Measurements from ENCODE around the gene SMIM26.
A peak's percentile ranks its signal among the peaks of the same experiment; 100 is the strongest.

The SMIM26 gene

DNA sequence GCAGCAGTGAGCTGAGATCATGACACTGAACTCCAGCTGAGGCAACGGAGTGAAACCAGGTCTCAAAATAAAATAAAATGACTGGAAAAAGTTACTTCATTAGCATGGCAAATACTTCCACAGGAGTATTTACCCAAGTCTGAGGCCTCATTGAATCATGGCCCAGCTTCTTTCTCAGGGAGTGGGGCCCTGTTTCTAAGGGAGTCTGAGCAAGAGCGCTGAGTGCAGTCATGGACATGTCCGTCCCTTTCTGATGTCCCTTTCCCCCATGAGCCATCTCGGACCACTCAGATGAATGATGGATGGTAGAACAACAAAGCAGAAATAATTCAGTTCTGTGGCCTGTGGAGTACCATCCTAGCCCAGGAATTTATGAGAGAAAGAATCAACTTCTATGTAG, 12.8 kb downstream of the SMIM26 start:
- DNase-seq (ENCODE audit: low read depth) = no peak

DNA sequence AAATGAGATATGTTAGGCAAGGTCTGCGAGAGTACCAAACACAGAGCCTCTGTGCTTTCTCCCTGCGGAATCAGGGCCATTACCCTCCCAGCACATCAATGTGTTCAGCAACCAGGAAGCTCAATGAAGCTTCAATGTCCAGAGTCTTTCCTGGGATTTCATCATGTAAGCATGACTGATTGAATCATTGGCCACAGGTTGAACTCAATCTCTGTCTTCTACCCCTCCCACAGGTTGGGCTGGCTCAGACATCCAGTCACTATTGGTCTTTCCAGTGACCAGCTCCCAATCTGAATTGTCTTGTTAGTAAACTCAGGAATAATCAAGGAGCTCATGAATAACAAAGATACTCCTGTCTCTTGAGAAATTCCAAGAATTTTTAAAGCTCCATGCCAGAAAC, 17.9 kb downstream of the SMIM26 start:
- peak; percentile 24 for DNase-seq (ENCODE audit: low read depth)

DNA sequence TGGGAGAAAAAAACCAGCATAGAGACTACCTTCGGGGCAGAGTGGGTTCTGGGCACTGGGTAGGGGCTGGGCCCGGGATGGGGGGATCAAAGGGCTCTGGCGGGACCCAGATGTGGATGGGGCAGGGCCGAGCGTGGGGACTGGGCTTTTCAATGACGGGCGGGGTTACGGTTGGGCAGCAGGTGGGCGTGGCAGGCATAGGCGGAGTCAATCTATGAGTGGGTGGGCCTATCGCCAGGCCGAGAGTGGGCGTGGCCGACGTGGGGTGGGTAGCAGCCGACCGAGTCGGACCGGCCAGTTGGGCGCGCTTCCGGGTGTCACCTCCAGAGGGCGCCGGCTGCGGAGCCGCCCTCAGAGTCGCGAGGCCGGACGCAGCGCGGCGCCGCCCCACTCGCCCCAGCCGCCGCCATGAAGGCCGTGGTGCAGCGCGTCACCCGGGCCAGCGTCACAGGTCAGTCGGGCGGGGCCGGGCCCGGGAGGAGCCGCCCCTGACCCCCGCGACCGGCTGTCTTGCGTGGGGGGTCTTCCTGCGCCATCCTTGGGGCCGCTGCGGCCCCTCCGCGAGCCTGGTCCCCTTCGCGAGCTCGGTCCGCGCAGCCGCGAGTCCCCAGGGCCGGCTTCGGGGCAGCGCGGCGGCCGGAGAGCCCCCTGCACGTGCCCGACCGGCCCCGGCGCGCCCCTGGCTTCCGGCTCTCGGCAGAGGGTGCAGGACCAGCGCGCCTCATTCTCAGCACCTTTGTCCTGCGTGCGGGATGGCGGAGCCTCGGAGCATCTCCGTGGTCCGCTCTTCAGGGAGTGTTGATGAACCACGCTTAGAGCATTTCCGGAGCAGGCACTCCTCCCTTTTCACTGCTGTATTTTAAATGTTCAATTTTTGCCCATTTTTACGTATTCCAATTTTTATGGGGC, 20.7 kb downstream of the SMIM26 start, which contains the start of gene DTD1:
Gene DTD1, plus strand, starts transcription at position 390 of the 909 bp plus-strand sequence. Its CDS starts 19 bp downstream, at position 409.
- peak; percentile 14 for DNase-seq (ENCODE audit: low read depth)

DNA sequence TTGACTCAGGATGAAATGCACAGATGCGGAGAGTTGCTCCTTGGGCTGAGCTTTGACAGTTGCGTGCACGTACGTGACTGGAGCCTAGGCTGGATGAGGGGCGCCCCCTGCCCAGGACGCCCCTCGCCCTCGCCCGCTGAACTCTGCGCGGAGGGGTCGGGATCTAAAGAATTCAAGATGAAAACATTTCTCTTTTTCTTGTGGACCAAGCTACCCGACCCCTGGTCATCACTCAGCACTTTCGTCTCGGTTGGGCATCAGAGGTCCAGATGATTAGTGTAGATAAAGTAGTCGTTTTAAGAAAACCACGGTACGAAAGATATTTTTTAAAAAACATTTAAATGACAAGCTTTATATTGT, 21.3 kb downstream of the SMIM26 start:
- no peak for DNase-seq (ENCODE audit: low read depth)

DNA sequence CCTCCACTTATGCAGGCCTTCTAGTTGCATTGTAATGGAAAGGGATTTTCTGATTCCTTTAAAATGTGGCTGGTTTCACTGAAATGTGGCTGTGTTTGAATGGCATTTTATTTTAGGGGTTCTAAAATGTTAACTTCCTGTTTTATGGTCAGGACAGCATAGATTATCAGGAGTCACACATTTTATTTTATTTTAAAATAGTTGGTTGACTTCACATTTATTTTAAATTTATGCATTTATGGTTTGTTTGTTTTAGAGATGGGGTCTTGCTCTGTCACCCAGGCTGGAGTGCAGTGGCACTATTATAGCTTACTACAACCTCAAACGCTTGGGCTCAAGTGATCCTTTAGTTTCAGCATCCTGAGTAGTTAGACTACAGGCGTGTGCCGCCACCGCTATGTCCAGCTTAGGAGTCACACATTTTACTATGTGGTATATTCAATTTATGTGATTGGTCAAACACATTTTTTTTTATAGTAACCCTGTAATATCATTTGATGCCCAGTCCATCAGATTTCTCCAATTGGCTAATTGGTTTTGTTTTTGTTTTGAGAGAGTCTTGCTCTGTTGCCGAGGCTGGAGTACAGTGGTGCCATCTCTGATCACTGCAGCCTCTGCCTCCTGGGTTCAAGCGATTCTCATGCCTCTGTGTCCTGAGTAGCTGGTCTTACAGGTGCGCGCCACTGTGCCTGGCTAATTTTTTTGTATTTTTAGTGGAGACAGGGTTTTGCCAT, 22.9 kb downstream of the SMIM26 start:
- DNase-seq (ENCODE audit: low read depth) = no peak

DNA sequence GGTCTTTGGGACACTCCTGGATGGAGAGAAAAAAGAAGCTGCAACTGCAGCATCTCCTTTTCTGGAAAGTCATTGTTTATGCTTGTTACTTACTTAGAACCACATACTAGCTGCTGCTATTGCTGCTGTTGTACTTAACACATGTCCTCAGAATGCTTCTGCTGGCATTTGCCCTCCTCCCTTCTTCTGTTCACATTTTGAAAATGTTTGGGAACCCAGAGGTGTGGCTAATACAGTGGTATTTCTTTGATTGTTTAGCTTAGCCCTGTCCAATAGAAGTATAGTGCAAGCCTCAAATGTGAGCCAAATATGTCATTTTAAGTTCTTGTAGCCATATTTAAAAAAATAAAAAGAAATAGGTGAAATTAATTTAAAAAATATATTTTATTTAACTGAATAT, 29.0 kb downstream of the SMIM26 start:
- DNase-seq (ENCODE audit: low read depth) = no peak

DNA sequence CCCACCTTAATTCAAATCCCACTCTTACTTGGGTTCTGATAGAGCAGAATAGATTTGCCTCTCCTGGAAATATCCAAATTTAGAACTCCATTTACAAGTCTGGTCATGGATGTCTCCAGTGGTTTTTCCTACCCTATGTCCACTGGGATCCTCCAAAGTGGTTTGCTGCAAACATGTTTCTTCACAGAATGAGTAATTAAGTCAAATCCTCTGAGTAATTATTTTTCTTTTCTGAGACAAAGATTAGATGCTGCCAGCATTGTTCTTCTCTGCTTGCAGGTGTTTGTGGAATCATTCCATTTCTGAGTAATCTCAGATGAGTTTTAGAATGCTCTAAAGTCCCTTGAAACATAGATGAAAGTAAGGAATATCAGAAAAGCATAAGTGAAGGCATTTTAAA, 42.5 kb downstream of the SMIM26 start:
- DNase-seq (ENCODE audit: low read depth) = no peak

DNA sequence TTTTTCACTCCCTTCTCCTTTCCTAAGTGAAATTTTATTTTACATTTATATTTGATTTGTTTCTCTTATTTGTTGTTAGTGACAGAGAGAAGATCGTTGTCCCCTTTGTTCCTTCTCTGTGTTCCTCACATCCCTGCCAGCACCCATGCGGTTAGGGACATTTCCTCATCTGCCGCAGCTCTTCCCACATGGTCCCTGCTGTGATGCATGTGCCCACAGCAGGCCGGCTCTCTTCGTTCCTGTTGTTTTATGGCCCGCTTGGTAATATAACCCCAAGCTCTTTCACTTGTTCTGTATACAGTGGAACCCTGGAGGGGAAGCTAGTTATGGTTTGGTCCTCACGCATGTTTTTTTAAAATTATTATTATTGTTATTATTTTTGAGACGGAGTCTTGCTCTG, 44.3 kb downstream of the SMIM26 start:
- DNase-seq (ENCODE audit: low read depth) = no peak

DNA sequence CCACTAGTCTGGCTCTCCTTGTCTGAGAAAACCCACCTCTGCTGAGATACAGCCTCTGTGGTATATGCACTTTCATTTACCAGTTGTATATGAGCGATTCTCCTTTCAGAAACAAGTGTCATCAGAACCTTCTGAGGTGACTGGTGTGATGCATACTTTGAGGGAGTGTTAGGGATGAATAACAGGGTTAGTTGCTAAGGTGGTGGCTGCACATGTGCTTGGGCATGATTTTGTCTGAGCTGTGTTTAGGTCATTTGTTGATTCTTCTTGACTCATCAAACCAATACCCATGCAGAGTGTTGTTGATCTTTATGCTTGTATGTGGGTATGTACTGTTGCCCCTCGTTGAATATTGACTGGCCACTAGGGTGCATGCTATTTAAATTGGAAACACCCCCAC, 46.3 kb downstream of the SMIM26 start:
- no peak for DNase-seq (ENCODE audit: low read depth)

DNA sequence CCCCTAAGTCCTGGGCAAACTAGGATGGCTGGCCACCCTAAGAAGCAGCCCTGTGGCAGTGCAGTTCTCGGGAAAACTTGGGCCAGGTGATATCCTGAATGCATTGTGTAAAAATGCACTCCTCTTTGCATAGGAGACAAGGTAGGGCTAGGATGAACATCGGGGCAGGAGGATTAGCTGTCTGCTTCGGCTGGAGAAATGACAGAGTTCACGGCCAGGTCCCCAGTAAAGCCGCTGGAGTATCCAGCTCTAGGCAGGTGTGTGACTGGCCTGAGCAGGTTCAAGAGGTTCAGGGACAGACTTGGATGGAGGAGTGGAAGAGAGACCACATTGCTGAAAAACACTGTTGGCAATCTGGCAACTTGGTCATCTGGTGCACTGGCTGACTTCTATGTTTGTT, 47.0 kb downstream of the SMIM26 start:
- DNase-seq (ENCODE audit: low read depth) = no peak

DNA sequence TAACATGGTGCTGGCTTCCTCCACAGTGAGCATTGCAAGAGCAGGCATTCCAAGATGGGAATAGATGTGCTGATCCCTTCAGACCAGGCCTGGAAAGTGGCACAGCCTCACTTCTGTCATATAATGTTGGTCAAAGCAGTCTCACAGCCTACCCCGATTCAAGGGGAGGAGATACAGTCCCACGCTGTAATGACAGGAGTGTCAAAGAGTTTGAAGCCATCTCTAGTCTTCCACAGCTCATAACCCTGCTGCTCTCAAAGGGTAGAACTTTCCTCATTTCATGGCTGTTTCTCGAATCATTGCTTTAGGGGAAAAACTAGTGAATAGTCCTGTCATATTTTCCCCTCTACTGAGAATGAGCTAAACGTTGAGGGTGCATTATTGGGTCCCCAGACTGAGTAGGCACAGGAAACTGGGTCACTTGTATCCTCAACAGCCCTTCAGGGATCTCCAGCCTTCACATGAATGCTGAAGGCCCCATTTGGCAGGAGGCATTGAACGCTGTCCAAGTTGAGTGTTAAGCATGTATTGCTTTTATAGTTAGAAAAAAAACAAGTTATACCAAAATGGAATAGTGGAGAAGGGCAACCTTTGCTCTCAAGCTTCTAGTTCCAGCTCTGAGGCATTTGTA, 47.9 kb downstream of the SMIM26 start:
- DNase-seq (ENCODE audit: low read depth) = no peak
